Vagina (tissue), 2 donors: ENCODE measurements around the gene C1orf216. TPM values are rescaled to one million over a fixed set of nuclear protein-coding genes. Genes with fewer than 3 reads are reported as not detected.

Experiments
- DNase-seq, 2 donors: peaks; one replicate each; pipeline ENCODE4 v3.0.0-alpha.2; 2017; ENCODE audit errors: extremely low spot score in 2 of 2
- H3K27ac ChIP-seq: fragments of 200-600 bp; sonication (generic); one replicate; pipeline ENCODE4 v1.5.1; 2019
- H3K27me3 ChIP-seq: fragments of 200-600 bp; sonication (generic); one replicate; pipeline ENCODE4 v1.5.1; 2019
- H3K36me3 ChIP-seq, 2 donors: fragments of 200-600 bp; sonication (generic); one replicate each; pipeline ENCODE4 v1.5.1; 2017 to 2019
- H3K4me1 ChIP-seq: fragments of 200-600 bp; sonication (generic); one replicate; pipeline ENCODE4 v1.5.1; 2019
- H3K4me3 ChIP-seq, 2 donors: fragments of 200-600 bp; sonication (generic); 1 replicate in 1 of 2; 2 replicates in 1 of 2; pipeline ENCODE4 v1.5.1; 2016 to 2019
- H3K9me3 ChIP-seq: fragments of 200-600 bp; sonication (generic); one replicate; pipeline ENCODE4 v1.5.1; 2019
- CTCF ChIP-seq, 3 experiments: fragments of 450-650 bp in 2 of 3; fragments of 200-600 bp in 1 of 3; sonication (generic) in 1 of 3; IDR thresholded peaks; one replicate each; pipeline ENCODE4 v1.5.1; 2017 to 2019; ENCODE audit warnings: antibody characterized with exemption in 3 of 3, mild to moderate bottlenecking in 2 of 3, moderate library complexity in 2 of 3
- POLR2A ChIP-seq, 2 donors: fragments of 450-650 bp; IDR thresholded peaks; one replicate each; pipeline ENCODE4 v1.6.1; 2017; ENCODE audit warnings: antibody characterized with exemption in 2 of 2, mild to moderate bottlenecking in 2 of 2, moderate library complexity in 2 of 2
- POLR2AphosphoS5 ChIP-seq, 2 donors: sonication (generic); formaldehyde crosslinking; IDR thresholded peaks; one replicate each; pipeline ENCODE4 v1.9.0; 2017; ENCODE audit warnings: antibody characterized with exemption in 2 of 2, mild to moderate bottlenecking in 2 of 2, low read depth in 1 of 2; ENCODE audit not compliant: insufficient read depth in 1 of 2
- intact Hi-C: fragments of 100-400 bp; cut with DNase I; formaldehyde crosslinking; loops from one replicate; pipeline ENCODE4 v1.15.1; 2023
- total RNA-seq: library from RNA; depleted of rRNA; stranded (reverse); fragments of >200 nt; gene quantifications from one replicate; pipeline ENCODE4 v1.2.3, GENCODE V29; 2016

The C1orf216 gene
- total RNA-seq, 1 donor from 2014 or later: 12.5 TPM

GRCh38 chr1:35753626-35754260 is 35.1 kb upstream of the C1orf216 start:
- DNase-seq: no peak
- intact Hi-C loops: no loop called here
- no peak overlapping the region for H3K4me3 ChIP-seq
- H3K4me1 ChIP-seq: no peaks in the 10 kb centered on the region
- H3K27ac ChIP-seq: no peak overlapping the region
- no peaks in the 10 kb centered on the region for H3K27me3 ChIP-seq
- H3K9me3 ChIP-seq: no peaks in the 10 kb centered on the region
- no peak for TF ChIP-seq POLR2A (IDR thresholded peaks at IDR 0.05)
- no peak for TF ChIP-seq POLR2AphosphoS5 (IDR thresholded peaks at IDR 0.05; ENCODE audit: insufficient read depth in 1 of 2, low read depth in 1 of 2)
- no peak for TF ChIP-seq CTCF (IDR thresholded peaks at IDR 0.05)
- H3K36me3 ChIP-seq: no peaks in the 10 kb centered on the region

- Histone ChIP-seq H3K36me3 (no peaks in the 10 kb centered on the region), H3K27ac (no peak overlapping the region), H3K27me3 (no peaks in the 10 kb centered on the region), H3K9me3 (no peaks in the 10 kb centered on the region), H3K4me1 (no peaks in the 10 kb centered on the region), H3K4me3 (no peak overlapping the region)
- intact Hi-C loops: no loop called here
- TF ChIP-seq POLR2AphosphoS5 (IDR thresholded peaks at IDR 0.05; ENCODE audit: insufficient read depth in 1 of 2, low read depth in 1 of 2) (no peak), CTCF (IDR thresholded peaks at IDR 0.05) (no peak), POLR2A (IDR thresholded peaks at IDR 0.05) (no peak)
- DNase-seq: no peak
Observed at GRCh38 chr1:35748326-35748725, 29.6 kb upstream of the C1orf216 start.

GRCh38 chr1:35745124-35745730 is 26.5 kb upstream of the C1orf216 start:
- Histone ChIP-seq H3K36me3 (no peaks in the 10 kb centered on the region), H3K4me1 (no peaks in the 10 kb centered on the region), H3K27ac (no peak overlapping the region), H3K9me3 (no peaks in the 10 kb centered on the region), H3K4me3 (no peak overlapping the region), H3K27me3 (no peaks in the 10 kb centered on the region)
- TF ChIP-seq CTCF (IDR thresholded peaks at IDR 0.05): no peak
- no peak for TF ChIP-seq POLR2A (IDR thresholded peaks at IDR 0.05)
- TF ChIP-seq POLR2AphosphoS5 (IDR thresholded peaks at IDR 0.05; ENCODE audit: insufficient read depth in 1 of 2, low read depth in 1 of 2): no peak
- DNase-seq: no peak
- intact Hi-C loops: no loop called here

- no peak overlapping the region for H3K4me3 ChIP-seq
- no peak for TF ChIP-seq POLR2AphosphoS5 (IDR thresholded peaks at IDR 0.05; ENCODE audit: insufficient read depth in 1 of 2, low read depth in 1 of 2)
- no peak for TF ChIP-seq POLR2A (IDR thresholded peaks at IDR 0.05)
- TF ChIP-seq CTCF (IDR thresholded peaks at IDR 0.05): no peak
- DNase-seq: no peak
Observed at GRCh38 chr1:35737120-35737519, 18.4 kb upstream of the C1orf216 start.

GRCh38 chr1:35727434-35728040 is 8.9 kb upstream of the C1orf216 start:
- H3K4me3 ChIP-seq: no peak overlapping the region
- no peaks in the 10 kb centered on the region for H3K27me3 ChIP-seq
- intact Hi-C loops: loop anchor here (5.0 to 10.0 kb wide), 2 partner anchors 160 to 273 kb away; no protein-coding TSS in a partner anchor
- H3K36me3 ChIP-seq: no peaks in the 10 kb centered on the region
- H3K27ac ChIP-seq: no peak overlapping the region
- no peaks in the 10 kb centered on the region for H3K4me1 ChIP-seq
- no peaks in the 10 kb centered on the region for H3K9me3 ChIP-seq
- no peak for DNase-seq
- no peak for TF ChIP-seq CTCF (IDR thresholded peaks at IDR 0.05)

More at GRCh38 chr1:35737120-35737519, 18.4 kb upstream of the C1orf216 start:
- Histone ChIP-seq H3K4me1 (no peaks in the 10 kb centered on the region), H3K9me3 (no peaks in the 10 kb centered on the region), H3K27ac (no peak overlapping the region), H3K36me3 (no peaks in the 10 kb centered on the region), H3K27me3 (no peaks in the 10 kb centered on the region)
- intact Hi-C loops: no loop called here
